Adrenal gland (tissue), 5 donors: ENCODE data around the gene ACKR2.

Experiments used
- CTCF ChIP-seq, 6 experiments: fragments of 450-650 bp in 4 of 6; fragments of 200-600 bp in 2 of 6; sonication (generic) in 1 of 6; IDR thresholded peaks; 1 replicate in 5 of 6; 2 replicates in 1 of 6; pipeline versions ENCODE4 v1.5.1 to v1.8.0; 2016 to 2021; ENCODE audit warnings: antibody characterized with exemption in 6 of 6, mild to moderate bottlenecking in 2 of 6, moderate library complexity in 1 of 6
- POLR2A ChIP-seq, 2 donors: fragments of 450-650 bp; IDR thresholded peaks; one replicate each; pipeline ENCODE4 v1.6.1; 2017; ENCODE audit warnings: antibody characterized with exemption in 2 of 2, mild to moderate bottlenecking in 2 of 2, moderate library complexity in 1 of 2
- donor health status: DM: no; HTN: no; CAD: no.

DNA sequence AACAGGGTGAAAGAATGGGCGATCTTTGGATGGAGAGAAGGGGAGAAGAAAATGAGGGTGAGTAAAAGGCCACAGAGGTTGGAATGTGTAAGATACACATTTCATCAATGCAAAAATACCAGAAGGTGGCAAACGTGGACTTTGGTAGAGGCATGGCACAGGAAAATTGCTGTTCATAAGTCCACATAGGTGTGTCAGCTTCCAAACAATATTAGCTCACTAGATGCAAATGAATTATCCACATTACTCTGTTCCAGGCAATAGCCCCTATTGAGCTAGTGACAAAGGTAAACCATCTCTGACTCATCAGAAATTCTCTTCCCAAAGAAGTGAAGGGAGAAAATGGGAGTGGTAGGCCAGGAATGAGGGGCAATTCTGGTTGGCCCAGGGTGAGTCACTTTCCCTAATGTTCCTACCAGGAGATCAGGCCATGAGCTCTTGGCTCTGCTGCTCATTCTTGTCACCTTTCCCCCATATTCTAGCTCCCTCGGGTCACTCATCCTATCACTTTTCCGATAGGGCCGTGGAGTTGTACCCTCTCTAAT, 19.9 kb downstream of the ACKR2 start:
- no peak for TF ChIP-seq POLR2A (IDR thresholded peaks at IDR 0.05)
- TF ChIP-seq CTCF (IDR thresholded peaks at IDR 0.05): no peak
